SK-MEL-5 (cell line): ENCODE measurements around the gene ANXA11. TPM values are rescaled to one million over a fixed set of nuclear protein-coding genes. Genes with fewer than 3 reads are reported as not detected.
"Not testable (repeated sequence)": the region's sequence is repeated elsewhere in the genome, so short reads cannot be mapped to it uniquely, and the experiment has no call there.

Source experiments
- DNase-seq: peaks from one replicate; pipeline ENCODE4 v3.0.0-alpha.2; 2016; ENCODE audit warnings: low read depth, low spot score
- in situ Hi-C: cut with HindIII; loops from 2 replicates; pipeline ENCODE4 v1.10.0; 2016; ENCODE audit warnings: low sequenced_read_pairs, high pct_unique_total_duplicates, low pct_unique_long_range_greater_than_20kb
- total RNA-seq: library from RNA; depleted of rRNA; stranded (reverse); fragments of >200 nt; shearing (Covaris generic); gene quantifications from 2 replicates; pipeline ENCODE4 v1.2.3, GENCODE V29; 2014

ANXA11 gene
- total RNA-seq, 1 experiment from 2014 or later = 66.3 TPM

- DNase-seq = no peak
- in situ Hi-C loops = no loop called here
Observed at GRCh38 chr10:80159166-80159873, 46.0 kb downstream of the ANXA11 start.

- DNase-seq = peak; percentile 93
- in situ Hi-C loops = no loop called here
Observed at GRCh38 chr10:80158598-80159127, 46.7 kb downstream of the ANXA11 start.

GRCh38 chr10:80158126-80158525 is 47.2 kb downstream of the ANXA11 start:
- in situ Hi-C loops = no loop called here
- DNase-seq = no peak

- DNase-seq = no peak
- in situ Hi-C loops = no loop called here
Observed at GRCh38 chr10:80157561-80157960, 47.8 kb downstream of the ANXA11 start.

GRCh38 chr10:80156216-80156615 is 49.1 kb downstream of the ANXA11 start:
- no peak for DNase-seq
- in situ Hi-C loops = no loop called here

GRCh38 chr10:80155696-80156215 is 49.6 kb downstream of the ANXA11 start:
- no peak for DNase-seq
- in situ Hi-C loops = no loop called here

- in situ Hi-C loops = no loop called here
- no peak for DNase-seq
Observed at GRCh38 chr10:80154978-80155695, 50.2 kb downstream of the ANXA11 start.

GRCh38 chr10:80154626-80154977 is 50.7 kb downstream of the ANXA11 start:
- in situ Hi-C loops = no loop called here
- no peak for DNase-seq

GRCh38 chr10:80153460-80153859 is 51.9 kb downstream of the ANXA11 start:
- no peak for DNase-seq
- in situ Hi-C loops = no loop called here

- in situ Hi-C loops = no loop called here
- no peak for DNase-seq
Observed at GRCh38 chr10:80152820-80153219, 52.5 kb downstream of the ANXA11 start.

- in situ Hi-C loops = no loop called here
- no peak for DNase-seq
Observed at GRCh38 chr10:80150172-80150571, 55.2 kb downstream of the ANXA11 start.

- in situ Hi-C loops = no loop called here
- DNase-seq = no peak
Observed at GRCh38 chr10:80149123-80149522, 56.2 kb downstream of the ANXA11 start.

GRCh38 chr10:80148166-80148805 is 57.1 kb downstream of the ANXA11 start:
- in situ Hi-C loops = no loop called here

GRCh38 chr10:80146918-80147317 is 58.4 kb downstream of the ANXA11 start:
- no peak for DNase-seq
- in situ Hi-C loops = no loop called here

More at GRCh38 chr10:80148166-80148805, 57.1 kb downstream of the ANXA11 start:
- no peak for DNase-seq

- in situ Hi-C loops = not testable (repeated sequence)
Observed at GRCh38 chr10:80145406-80146308, 59.7 kb downstream of the ANXA11 start.

GRCh38 chr10:80144696-80145131 is 60.6 kb downstream of the ANXA11 start:
- in situ Hi-C loops = no loop called here
- DNase-seq = no peak

More at GRCh38 chr10:80145406-80146308, 59.7 kb downstream of the ANXA11 start:
- DNase-seq = peak; percentile 80

GRCh38 chr10:80144067-80144695 is 61.2 kb downstream of the ANXA11 start:
- in situ Hi-C loops = no loop called here

More at GRCh38 chr10:80144067-80144695, 61.2 kb downstream of the ANXA11 start:
- DNase-seq = no peak
